ENCODE data around the gene SLC2A13.
"Not testable (repeated sequence)": the region's sequence is repeated elsewhere in the genome, so short reads cannot be mapped to it uniquely, and the experiment has no call there.

Gene SLC2A13

DNA sequence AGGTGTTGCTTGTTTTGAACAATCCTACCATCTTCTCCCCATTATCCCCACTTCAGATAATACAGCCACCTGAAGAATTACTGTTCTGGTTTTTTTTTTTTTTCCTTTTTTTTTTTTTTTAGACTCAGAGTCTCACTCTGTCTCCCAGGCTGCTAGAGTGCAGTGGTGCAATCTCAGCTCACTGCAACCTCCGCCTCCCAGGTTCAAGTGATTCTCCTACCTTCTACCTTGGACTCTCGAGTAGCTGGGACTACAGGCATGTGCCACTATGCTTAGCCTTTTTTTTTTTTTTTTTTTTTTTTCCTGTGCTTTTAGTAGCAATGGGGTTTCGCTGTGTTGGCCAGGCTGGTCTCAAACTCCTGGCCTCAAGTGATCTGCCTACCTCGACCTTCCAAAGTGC lies 306.9 kb downstream of the SLC2A13 start:
- no peak for DNase-seq

DNA sequence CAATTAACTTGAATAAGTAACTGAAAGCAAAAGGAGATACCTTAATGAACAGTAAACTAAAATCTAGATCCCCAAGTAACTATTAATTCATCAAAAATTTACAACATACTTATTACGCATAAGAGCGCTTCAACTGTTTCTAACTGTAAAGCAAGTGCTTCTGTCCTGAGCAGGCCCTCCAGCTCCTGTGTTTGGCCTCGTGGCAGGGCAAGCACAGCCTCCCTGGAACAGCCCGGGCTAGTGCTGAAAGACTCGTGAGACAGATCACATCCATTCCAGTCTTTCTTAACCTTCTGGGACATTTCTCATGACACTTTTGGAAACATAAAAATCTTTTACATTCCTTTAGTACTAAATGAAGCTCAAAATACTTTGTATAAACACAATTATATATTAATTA lies 307.5 kb downstream of the SLC2A13 start:
- DNase-seq = no peak

DNA sequence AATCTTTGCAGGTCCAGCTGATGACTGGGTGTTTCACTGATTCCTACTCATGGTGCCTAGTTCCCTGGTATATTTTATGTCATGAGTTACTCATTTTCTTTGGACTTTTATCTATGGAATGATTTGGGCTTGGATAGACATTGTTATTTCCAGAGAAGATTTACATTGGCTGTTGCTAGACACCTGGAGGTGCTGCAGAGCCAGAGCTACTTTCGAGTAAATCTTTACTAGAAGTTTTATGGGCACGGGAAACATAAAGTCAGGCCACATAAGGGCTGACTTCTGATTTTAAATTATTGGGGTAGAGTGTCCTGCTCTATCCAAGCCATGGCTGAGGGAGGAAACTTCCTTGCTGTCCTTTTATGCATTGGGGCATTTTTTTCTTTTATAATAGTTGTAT lies 310.4 kb downstream of the SLC2A13 start:
- no peak for DNase-seq

DNA sequence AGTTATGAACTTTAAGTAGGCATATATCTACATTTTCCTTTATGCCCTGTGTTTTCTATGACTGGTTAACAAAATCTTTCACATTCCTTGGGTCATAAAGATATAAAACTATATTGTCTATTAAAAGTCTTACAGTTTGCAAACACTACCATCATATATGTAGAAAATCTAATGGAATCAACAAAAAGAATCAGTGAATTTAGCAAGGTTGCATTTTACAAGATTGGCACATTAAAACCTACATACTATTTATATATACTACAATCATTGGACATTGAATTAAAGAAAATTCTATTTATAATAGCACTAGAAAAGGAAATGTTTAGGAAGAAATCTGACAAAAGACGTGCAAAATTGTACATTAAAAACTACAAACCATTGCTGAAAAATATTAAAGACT lies 312.9 kb downstream of the SLC2A13 start:
- no peak for DNase-seq

DNA sequence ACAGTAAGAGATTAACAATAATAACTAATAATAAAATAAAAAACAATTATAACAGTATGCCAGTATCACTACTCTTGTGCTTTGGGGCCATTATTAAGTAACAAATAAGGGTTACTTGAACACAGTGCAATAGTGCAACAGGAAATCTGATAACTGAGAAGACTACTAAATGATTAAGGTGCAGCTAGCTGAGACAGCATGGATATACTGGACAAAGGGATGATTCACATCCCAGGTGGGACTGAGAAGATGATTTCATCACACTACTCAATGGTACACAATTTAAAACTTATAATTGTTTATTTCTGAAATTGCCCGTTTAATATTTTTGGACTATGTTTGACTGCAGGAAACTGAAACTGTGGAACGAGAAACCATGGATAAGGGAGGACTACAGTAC lies 317.6 kb downstream of the SLC2A13 start:
- no peak for DNase-seq

DNA sequence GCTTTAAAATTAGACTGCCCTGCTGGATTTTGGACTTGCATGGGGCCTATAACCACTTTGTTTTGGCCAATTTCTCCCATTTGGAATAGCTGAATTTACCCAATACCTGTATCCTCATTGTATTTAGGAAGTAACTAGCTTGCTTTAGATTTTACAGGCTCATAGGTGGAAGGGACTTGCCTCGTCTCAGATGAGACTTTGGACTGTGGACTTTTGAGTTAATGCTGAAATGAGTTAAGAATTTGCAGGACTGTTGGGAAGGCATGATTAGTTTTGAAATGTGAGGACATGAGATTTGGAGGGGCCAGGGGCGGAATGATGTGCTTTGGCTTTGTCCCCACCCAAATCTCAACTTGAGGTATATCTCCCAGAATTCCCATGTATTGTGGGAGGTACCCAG lies 320.1 kb downstream of the SLC2A13 start:
- DNase-seq = not testable (repeated sequence)

DNA sequence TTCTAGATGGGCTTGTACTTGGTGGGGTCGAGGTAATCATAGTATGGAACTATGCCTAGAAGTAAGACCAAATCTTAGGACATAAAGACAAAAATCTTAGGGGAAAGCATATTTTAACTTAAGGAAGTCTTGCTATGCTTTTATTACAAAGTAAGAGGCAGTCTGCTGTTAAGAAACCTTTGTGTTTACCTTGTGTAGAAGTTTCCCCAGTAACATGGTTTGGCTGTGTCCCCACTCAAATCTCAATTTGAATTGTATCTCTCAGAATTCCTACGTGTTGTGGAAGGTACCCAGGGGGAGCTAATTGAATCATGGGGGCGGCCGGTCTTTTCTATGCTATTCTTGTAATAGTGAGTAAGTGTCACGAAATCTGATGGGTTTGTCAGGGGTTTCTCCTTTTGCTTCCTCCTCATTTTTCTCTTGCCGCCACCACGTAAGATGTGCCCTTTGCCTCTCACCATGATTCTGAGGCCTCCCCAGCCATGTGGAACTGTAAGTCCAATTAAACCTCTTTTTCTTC lies 323.8 kb downstream of the SLC2A13 start:
- no peak for DNase-seq

DNA sequence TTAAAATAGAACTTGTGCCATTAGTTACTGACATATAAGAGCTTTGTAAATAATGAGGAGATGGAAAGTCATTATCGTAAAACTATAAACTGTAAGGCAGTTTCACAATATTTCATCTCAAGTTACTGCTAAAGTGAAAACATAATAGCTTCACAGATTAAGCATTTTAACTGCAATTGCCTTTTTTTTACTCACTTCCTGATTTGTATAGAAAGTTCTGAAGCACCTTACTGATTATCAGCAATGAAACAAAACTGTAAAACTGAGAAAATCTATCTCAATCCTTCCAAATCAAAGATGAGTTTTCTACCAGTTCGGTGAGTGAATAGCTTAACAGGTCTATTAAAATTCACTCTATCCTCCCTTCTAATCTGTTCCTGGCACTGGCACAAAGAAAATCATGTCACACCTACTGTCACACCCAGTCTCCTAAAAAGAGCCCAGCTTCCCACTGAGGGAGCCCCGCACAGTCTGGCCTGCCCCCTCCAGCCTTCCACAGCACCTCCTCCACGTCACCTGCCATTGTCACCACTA lies 324.9 kb downstream of the SLC2A13 start:
- no peak for DNase-seq

DNA sequence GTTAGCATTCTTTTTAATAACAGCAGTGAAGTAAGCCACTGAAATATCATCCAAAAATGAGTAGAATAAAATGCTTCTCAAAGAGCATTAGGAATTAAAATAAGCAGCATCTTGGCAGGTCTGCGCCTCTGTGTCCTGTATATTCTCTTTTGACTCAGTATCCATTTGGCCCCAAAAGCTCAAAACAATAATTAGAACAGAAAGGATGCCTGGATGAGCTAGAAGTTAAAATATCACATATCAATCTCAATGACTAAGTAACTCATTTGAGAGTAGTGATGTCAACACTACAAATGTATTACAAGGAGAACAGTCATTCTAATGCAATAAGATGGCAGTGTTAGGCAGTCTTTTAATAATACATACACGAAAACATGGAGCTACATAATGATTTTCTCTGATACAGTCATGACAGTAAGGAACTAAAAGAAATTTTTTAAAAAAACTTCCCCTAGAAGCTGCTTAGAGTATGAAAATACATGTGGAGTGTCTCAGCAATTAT lies 325.4 kb downstream of the SLC2A13 start:
- no peak for DNase-seq

DNA sequence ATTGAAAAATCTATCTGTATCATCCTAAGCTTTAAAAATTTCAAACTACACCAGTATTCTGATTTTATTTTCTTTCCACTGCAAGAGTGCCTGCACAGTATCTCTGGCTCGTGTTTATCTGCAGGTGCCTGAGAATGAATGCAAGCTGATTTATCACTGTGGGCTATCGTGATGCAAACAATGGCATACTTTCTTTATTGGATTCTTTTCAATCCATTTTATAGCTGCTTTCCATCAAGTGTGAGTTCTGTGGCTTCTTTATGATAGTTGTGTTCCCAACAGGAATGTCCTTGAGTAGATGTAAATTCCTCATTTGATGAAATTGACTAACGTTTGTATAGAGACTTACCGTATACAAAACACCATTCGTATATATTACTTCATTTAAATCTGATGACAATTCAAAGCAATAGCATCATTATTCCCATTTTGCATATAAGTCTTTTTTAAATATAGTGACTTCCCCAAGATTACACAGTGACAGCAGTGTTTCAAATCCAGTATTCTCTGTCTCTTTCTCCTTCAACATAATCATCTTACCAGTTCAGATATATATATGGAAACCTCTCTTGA lies 326.0 kb downstream of the SLC2A13 start:
- no peak for DNase-seq

DNA sequence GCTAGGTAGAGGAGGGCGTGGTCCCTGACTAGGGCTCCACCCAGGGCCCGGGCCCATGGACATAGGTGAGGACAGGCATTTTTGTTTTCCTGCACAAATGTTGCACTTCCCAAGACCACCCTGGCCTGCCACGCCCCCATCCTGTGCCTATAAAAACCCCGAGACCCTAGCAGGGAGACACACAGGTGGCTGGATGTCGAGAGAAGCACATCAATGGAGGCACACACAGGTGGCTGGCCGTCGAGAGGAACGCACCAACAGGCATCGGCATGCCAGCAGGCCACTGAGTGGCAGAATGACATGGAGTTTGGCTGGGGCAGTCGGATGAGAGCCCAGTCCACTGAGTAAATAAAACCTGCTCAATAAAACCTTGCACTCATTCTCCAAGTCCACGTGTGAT lies 328.4 kb downstream of the SLC2A13 start:
- no peak for DNase-seq

DNA sequence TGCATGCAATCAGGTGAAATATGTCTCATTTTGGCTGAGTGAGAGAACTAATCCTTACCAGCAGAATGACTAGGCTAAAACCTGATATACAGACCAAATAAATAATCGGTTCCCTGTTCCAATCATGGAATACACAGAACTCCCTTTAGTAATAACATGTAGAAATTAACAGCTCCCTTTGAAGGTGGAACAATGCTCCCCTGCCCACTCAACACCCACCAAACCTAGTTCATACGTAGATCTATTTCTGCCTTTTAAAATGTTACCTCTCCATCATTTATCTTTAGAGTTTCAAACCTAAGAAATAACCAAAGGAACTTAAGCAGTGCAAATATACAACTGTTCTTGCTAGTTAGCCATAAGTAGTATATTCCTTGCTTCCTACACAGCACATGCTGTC lies 332.6 kb downstream of the SLC2A13 start:
- no peak for DNase-seq

DNA sequence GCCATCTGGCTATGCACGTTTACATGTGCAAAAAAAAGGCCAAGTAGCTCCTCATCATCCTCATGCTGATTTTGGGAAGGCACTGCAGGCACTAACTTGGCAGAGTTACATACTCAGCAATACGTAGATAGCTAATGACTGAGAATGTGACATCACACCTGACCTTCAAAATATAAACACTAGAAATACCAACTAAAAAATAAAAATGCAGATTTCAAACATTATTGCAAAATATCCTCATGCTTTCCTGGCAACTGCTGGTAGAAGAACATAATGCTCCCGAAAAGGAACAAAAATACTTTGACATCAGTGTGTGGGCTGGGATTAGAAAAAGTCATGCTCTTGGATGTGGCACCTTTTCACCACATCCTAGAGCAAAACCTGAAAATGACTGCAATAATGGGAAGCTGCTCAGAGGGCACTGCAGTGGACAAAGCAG lies 333.0 kb downstream of the SLC2A13 start:
- DNase-seq = no peak

DNA sequence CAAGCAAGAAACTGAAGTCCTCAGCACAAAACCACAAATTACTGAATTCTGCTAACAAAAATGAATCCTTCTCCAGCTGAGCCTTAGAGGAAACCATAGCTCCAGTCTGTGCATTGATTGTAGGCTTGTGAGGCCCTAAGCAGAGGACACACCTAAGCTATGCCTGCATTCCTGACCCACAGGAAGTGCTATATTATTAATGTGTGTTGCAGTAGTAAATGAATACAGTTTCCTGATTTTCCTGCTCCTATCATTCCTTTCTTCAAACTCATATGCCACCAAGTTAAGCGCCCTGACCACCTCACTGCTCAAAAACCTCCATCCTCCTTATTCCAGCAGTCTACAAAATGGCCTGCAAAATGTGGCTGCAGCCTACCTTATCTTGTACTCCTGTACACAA lies 334.4 kb downstream of the SLC2A13 start:
- no peak for DNase-seq

DNA sequence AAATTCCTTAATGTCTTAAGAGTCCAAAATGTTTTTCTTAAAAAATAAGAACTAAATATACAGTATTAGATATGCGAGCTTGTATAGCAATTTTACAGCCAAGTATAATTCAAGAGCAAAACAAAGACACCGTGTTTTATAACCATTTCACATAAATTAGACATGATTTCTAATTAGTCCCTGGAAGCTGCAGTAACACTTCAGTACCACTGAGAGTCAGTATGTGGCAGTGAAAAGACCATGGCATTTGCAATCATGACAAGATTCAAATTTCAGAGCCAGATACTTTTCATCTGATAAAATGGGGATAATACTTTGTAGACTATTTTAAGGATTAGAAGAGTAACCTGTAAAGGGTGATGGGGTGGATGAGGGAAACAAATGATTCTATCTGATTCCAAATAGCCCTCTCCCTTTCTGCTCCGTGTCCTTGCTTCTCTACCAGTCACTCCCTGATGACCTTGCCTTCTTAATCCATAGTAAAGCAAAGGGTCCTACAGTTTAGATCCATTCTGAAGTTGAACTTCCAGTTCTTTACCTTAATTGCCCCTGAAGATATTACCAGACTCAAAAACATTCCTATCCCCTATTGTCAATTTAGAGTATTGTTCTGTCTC lies 340.8 kb downstream of the SLC2A13 start:
- DNase-seq = peak; percentile 54

DNA sequence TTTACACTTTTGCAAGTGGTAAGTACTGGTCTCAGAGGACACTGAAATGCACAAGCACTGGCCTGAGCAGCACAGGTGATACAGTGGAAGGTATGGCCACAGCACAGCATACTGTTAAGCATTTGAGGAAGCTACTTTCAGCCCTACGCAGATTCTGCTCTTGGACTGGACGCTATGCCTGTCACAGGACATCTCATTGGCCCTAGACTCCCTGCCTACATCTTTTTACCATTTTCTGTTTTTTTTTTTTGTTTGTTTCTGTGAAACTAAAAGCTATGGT lies 342.1 kb downstream of the SLC2A13 start:
- DNase-seq = no peak

DNA sequence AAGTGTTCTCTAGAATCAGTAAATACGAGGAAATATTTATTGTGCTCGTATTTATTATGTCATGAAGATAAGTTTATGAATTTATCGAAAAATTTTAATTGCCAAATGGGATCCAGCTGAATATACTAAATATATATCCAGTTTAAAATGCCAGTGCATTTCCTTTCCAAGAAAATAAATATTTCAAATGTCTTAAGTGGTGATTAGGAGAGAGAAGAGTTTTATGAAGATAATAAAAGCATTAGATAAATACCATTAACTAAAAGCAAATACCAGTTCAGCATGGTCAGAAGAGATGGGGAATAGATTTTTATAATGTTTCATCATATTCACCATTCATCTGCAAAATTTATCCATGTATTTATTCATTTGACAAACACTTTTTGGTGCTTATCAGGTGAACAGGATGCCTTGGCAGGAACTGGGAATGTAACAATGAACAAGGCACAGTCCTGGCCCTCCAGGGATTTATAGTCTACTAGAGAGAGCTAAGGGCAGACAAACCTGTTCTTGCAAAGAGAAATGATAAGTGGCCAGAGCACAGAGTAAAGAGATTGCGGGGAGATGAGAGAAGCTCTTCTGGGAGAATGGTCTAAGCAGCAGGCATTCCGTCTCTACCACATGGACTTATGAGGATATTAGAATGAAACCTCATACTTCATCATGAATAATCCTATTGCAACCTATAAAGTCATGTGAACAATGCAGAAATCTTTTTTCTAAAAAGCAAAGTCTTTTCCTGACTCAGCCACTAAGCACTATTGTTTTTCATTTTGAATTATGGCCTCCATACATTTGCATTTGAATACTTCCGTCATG lies 342.6 kb downstream of the SLC2A13 start:
- DNase-seq = no peak

DNA sequence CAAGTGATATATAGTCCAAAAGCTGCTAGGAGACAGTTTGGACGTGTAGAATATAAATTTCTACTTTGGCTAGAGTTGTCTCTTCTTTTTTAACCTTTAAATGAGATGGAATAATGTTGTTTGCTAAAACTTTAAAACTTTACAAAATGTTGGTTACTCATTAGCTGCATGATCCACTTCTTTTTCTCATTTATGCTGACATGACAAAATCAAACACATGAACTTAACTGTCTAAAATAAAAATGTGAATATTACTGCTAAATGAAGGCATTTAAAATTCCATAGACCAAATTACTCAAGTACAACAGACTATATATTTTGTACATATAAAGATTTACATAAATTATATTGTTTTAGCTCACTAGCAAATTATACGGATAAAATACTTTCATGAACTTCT lies 350.4 kb downstream of the SLC2A13 start:
- no peak for DNase-seq

DNA sequence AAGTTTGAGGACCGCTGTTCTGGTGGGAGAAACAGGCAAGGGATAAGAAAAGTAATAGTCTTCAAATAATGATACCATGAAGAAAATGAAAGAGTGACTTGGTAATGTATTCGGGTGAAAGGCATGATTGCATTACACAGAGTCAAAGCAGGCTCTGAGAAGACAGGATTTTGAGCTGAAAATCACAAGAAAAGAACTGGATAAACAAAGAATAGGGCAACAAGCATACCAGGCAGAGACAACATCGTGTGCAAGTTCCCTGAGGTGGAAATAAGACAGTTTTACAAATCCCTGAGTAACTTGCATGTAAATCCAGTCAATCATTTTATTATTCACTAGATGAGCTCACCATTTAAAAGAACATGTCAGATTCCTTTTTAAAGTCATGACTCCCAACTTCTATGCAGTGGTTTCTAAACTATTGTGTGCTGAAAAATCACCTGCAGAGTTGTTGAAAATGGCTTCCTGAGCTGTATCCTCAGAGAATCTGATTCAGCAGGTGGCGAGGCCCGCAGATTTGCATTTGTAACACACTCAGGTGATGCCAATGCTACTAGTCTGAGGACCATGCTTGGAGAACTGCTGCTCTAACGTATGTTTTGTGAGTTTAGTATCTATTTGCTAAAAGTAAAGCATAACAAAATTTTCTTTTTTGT lies 353.3 kb downstream of the SLC2A13 start:
- no peak for DNase-seq

DNA sequence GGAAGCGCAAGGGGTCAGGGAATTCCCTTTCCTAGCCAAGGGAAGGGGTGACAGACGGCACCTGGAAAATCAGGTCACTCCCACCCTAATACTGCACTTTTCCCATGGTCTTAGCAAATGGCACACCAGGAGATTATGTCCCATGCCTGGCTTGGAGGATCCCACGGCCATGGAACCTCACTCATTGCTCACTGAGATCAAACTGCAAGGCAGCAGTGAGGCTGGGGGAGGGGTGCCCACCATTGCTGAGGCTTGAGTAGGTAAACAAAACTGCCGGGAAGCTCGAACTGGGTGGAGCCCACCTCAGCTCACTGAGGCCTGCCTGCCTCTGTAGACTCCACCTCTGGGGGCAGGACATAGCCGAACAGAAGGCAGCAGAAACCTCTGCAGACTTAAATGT lies 359.7 kb downstream of the SLC2A13 start:
- not testable (repeated sequence) for DNase-seq

DNA sequence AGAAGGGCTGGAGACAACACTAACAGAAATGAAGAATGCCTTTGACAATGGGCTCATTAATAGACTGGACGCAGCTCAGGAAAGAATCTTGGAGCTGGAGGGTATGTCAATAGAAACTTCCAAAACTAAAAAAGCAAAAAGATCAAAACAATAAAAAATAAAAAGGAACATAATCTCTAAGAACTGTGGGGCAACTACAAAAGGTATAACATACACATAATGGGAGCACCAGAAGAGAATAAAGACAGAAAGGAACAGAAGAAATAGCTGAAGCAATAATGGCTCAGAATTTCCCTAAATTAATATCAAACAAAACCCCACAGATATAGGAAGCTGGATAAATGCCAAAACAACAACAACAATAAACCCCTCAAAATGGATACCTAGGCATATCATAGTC lies 362.2 kb downstream of the SLC2A13 start:
- no peak for DNase-seq

DNA sequence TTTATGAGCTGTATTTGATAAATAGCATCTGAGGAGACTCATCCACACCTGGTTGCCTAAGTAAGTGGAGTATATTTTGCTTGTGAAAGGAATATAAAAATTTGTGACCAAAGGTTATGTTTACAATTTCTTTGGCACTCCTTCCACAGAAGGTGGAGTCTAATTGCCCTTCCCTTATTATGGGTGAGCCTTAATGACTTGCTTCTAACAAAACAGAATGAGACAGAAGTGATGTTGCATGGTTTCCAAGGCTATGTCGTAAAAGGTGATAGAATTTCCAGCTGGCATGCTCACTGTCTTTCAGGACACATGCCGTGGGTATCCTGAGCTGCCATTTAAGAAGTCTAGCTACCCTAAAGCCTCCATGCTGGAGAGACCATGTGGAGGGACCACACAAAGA lies 369.5 kb downstream of the SLC2A13 start:
- no peak for DNase-seq

DNA sequence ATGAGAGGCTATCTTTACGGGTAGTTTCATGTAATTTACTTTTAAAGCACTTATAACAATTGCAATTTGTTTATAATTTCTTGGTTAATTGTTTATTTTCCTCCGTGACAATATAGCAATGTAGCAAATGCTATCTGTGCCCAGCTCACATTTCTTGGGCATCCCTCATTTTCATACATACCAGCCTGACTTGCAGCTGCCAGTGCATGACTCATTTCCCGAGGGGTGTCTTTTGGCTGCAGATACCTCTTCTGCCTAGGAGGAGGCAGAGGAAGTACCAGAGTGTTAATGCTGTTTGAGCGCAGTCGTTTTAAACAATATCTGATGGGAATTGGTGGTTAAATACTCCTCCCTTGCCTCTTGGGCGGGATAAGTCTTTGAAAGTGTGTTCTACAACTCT lies 382.1 kb downstream of the SLC2A13 start:
- no peak for DNase-seq
